Measurements from ENCODE around the gene ZSCAN22. TPM values are rescaled to one million over a fixed set of nuclear protein-coding genes. Genes with fewer than 3 reads are reported as not detected.

Gene ZSCAN22
- total RNA-seq, 1 donor from 2014 or later = 6.3 TPM

DNA sequence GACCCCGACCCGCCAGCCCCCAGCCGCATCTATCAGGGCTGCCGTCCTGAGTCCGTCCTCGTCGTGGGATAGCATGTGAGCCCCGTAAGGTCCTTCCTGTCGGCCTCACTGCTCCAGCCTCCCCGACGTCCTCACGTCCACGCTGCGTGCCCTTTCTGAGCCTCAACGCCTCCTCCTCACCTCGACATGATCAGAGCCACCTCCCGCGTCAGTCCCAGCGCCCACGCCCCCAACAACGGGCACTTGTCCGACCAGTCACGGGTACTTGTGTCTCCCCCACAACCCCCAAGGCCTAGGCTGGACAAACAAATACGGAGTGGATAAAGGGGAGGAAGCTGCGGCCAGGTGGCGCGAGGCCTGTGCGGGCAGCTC lies 35.1 kb downstream of the ZSCAN22 start:
- H3K27ac Mint-ChIP-seq (ENCODE audit: unreplicated experiment) = peak overlapping the region; percentile 99
- peaks cover 2% of the 10 kb centered on the region for H3K27me3 Mint-ChIP-seq (ENCODE audit: low read depth)
- H3K9me3 Mint-ChIP-seq = no peaks in the 10 kb centered on the region
- H3K36me3 Mint-ChIP-seq (ENCODE audit: low read depth) = no peaks in the 10 kb centered on the region
- peaks cover 15% of the 10 kb centered on the region for H3K4me1 Mint-ChIP-seq
- no peak for DNase-seq (ENCODE audit: low read depth, low spot score)
- H3K4me3 Mint-ChIP-seq = peak overlapping the region; percentile 98
- TF ChIP-seq, protein P1, sequence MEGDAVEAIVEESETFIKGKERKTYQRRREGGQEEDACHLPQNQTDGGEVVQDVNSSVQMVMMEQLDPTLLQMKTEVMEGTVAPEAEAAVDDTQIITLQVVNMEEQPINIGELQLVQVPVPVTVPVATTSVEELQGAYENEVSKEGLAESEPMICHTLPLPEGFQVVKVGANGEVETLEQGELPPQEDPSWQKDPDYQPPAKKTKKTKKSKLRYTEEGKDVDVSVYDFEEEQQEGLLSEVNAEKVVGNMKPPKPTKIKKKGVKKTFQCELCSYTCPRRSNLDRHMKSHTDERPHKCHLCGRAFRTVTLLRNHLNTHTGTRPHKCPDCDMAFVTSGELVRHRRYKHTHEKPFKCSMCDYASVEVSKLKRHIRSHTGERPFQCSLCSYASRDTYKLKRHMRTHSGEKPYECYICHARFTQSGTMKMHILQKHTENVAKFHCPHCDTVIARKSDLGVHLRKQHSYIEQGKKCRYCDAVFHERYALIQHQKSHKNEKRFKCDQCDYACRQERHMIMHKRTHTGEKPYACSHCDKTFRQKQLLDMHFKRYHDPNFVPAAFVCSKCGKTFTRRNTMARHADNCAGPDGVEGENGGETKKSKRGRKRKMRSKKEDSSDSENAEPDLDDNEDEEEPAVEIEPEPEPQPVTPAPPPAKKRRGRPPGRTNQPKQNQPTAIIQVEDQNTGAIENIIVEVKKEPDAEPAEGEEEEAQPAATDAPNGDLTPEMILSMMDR (conservative IDR thresholded peaks at IDR 0.05) = no peak

DNA sequence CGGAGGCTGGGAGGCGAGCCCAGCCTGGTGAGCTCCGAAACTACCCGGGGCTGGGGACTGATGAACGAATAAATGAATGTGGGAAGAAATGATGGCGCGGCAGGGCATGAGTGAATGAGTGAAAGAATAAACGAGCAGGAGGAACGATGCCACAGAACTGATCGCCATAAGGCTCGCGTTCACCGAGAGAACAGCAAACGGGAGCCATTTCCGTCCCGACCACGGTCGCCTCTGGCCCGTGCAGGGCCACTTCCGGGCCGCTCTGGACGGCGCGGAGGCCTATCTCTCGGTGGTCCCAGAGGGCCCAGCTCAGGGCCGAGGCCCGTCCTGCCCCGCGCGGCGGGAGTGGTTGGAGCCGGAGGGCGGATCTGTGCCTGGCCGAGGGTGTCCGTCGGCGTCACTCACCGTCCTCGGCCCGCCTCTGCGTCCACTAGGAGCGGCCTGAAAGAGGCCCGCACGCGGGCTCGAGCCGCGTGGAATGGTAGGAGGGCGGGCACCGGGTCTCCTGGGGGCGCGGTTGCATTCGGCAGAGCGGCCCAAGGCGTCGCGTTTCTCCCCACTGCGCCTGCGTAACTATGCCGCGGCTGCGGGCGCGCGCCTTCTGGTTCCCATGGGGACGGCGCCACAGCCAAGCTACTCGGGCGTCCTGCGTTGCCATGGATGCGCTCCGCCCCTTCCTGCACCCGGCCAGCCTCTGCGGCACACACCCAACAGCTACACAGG lies 35.6 kb downstream of the ZSCAN22 start, which contains the start of gene ZNF497:
ZNF497 (minus strand) TSS at position 480 of the 723 bp plus-strand sequence. CDS start 5,116 bp downstream, outside the sequence.
- TF ChIP-seq, protein P1 (conservative IDR thresholded peaks at IDR 0.05) = no peak
- Mint-ChIP-seq H3K9me3 (no peaks in the 10 kb centered on the region), H3K27me3 (ENCODE audit: low read depth) (peaks cover 2% of the 10 kb centered on the region), H3K4me1 (peaks cover 15% of the 10 kb centered on the region), H3K36me3 (ENCODE audit: low read depth) (no peaks in the 10 kb centered on the region), H3K27ac (ENCODE audit: unreplicated experiment) (peak within 1 kb of the TSS; percentile 99), H3K4me3 (peak within 1 kb of the TSS; percentile 98)
- peak; percentile 93 for DNase-seq (ENCODE audit: low read depth, low spot score)

DNA sequence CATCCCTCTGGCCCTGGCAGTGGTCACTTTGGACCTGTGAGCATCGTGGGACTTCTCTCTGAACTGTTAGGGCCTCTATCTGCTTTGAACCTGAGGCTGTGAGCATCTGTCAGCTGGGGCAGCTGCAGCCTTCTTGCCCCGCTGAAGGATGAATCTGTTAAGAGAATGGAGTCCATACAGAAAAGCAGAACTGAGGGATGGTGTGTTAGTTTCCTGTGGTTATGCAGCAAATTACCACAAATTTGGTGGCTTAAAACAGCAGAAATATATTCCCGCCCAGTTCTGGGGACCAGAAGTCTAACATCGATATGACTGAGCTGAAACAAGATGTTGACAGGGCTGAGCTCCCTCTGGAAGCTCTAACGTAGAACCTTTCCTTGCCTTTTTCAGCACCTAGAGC lies 37.4 kb downstream of the ZSCAN22 start:
- TF ChIP-seq, protein P1 (conservative IDR thresholded peaks at IDR 0.05) = no peak
- no peak overlapping the region for H3K27ac Mint-ChIP-seq (ENCODE audit: unreplicated experiment)
- DNase-seq (ENCODE audit: low read depth, low spot score) = no peak
- H3K9me3 Mint-ChIP-seq = no peaks in the 10 kb centered on the region
- H3K36me3 Mint-ChIP-seq (ENCODE audit: low read depth) = no peaks in the 10 kb centered on the region
- H3K4me1 Mint-ChIP-seq = peaks cover 15% of the 10 kb centered on the region
- peaks cover 2% of the 10 kb centered on the region for H3K27me3 Mint-ChIP-seq (ENCODE audit: low read depth)
- peak overlapping the region; percentile 69 for H3K4me3 Mint-ChIP-seq

- Mint-ChIP-seq H3K36me3 (ENCODE audit: low read depth) (no peaks in the 10 kb centered on the region), H3K9me3 (no peaks in the 10 kb centered on the region), H3K4me3 (peak overlapping the region; percentile 49), H3K27me3 (ENCODE audit: low read depth) (peaks cover 2% of the 10 kb centered on the region), H3K27ac (ENCODE audit: unreplicated experiment) (no peak overlapping the region), H3K4me1 (peaks cover 6% of the 10 kb centered on the region)
- DNase-seq (ENCODE audit: low read depth, low spot score) = no peak
- TF ChIP-seq, protein P1 (conservative IDR thresholded peaks at IDR 0.05) = no peak
Observed at GRCh38 chr19:58366585-58367430, 40.0 kb downstream of the ZSCAN22 start.

GRCh38 chr19:58367698-58368454 lies 41.1 kb downstream of the ZSCAN22 start:
- Mint-ChIP-seq H3K9me3 (no peaks in the 10 kb centered on the region), H3K27me3 (ENCODE audit: low read depth) (no peaks in the 10 kb centered on the region), H3K27ac (ENCODE audit: unreplicated experiment) (no peak overlapping the region), H3K4me3 (no peak overlapping the region), H3K36me3 (ENCODE audit: low read depth) (no peaks in the 10 kb centered on the region), H3K4me1 (no peaks in the 10 kb centered on the region)
- TF ChIP-seq, protein P1 (conservative IDR thresholded peaks at IDR 0.05) = no peak
- no peak for DNase-seq (ENCODE audit: low read depth, low spot score)
